Liver (tissue), 9 donors: Measurements from ENCODE around the gene ACSL4. TPM values are rescaled to one million over a fixed set of nuclear protein-coding genes. Genes with fewer than 3 reads are reported as not detected.

ENCODE experiments used
- DNase-seq: peaks from one replicate; pipeline ENCODE4 v3.0.0-alpha.2; 2017; ENCODE audit warnings: low spot score
- H3K27ac ChIP-seq, 2 donors: one replicate each; pipeline ENCODE4 v1.7.0; 2013; ENCODE audit warnings: inconsistent platforms in 2 of 2, low read length in 2 of 2, control low read depth in 1 of 2, low read depth in 1 of 2, mild to moderate bottlenecking in 1 of 2
- H3K27me3 ChIP-seq, 4 donors: one replicate each; pipeline versions ENCODE4 v1.6.1 to v1.7.0; 2013; ENCODE audit warnings: low read length in 3 of 4, inconsistent platforms in 1 of 4, mild to moderate bottlenecking in 1 of 4, moderate library complexity in 1 of 4; ENCODE audit not compliant: control insufficient read depth in 4 of 4, insufficient read depth in 4 of 4
- H3K36me3 ChIP-seq, 4 donors: one replicate each; pipeline versions ENCODE4 v1.6.1 to v1.7.0; 2013; ENCODE audit warnings: low read length in 3 of 4, mild to moderate bottlenecking in 3 of 4, low read depth in 1 of 4, moderate library complexity in 1 of 4; ENCODE audit not compliant: control insufficient read depth in 4 of 4, insufficient read depth in 3 of 4
- H3K4me1 ChIP-seq, 4 donors: one replicate each; pipeline versions ENCODE4 v1.6.1 to v1.7.0; 2013; ENCODE audit warnings: low read length in 3 of 4, mild to moderate bottlenecking in 3 of 4, moderate library complexity in 1 of 4; ENCODE audit not compliant: control insufficient read depth in 4 of 4, insufficient read depth in 4 of 4
- H3K4me3 ChIP-seq, 3 donors: one replicate each; pipeline versions ENCODE4 v1.6.1 to v1.7.0; 2013; ENCODE audit warnings: low read length in 3 of 3, control low read depth in 1 of 3, low read depth in 1 of 3, mild to moderate bottlenecking in 1 of 3
- H3K9ac ChIP-seq, 2 donors: one replicate each; pipeline ENCODE4 v1.7.0; 2013; ENCODE audit warnings: low read length in 2 of 2, mild to moderate bottlenecking in 2 of 2, moderate library complexity in 2 of 2, control low read depth in 1 of 2, low read depth in 1 of 2
- H3K9me3 ChIP-seq, 4 donors: one replicate each; pipeline versions ENCODE4 v1.6.1 to v1.7.0; 2013; ENCODE audit warnings: low read length in 3 of 4; ENCODE audit not compliant: control insufficient read depth in 4 of 4
- EGR1 ChIP-seq, 2 donors: IDR thresholded peaks; 2 replicates each; pipeline ENCODE4 v1.6.1; 2016 to 2018; ENCODE audit warnings: antibody characterized with exemption in 2 of 2, low read depth in 2 of 2
- FOXA1 ChIP-seq: IDR thresholded peaks from 2 replicates; pipeline ENCODE4 v1.6.1; 2016; ENCODE audit warnings: antibody characterized with exemption
- FOXA2 ChIP-seq: IDR thresholded peaks from 2 replicates; pipeline ENCODE4 v1.6.1; 2016; ENCODE audit warnings: antibody characterized with exemption
- GABPA ChIP-seq, 2 donors: IDR thresholded peaks in 1 of 2; conservative IDR thresholded peaks in 1 of 2; 2 replicates each; pipeline ENCODE4 v1.6.1; 2016; ENCODE audit warnings: antibody characterized with exemption in 2 of 2, mild to moderate bottlenecking in 1 of 2, moderate library complexity in 1 of 2
- HNF4G ChIP-seq: IDR thresholded peaks from 2 replicates; pipeline ENCODE4 v1.6.1; 2016; ENCODE audit warnings: antibody characterized with exemption
- JUND ChIP-seq, 2 donors: IDR thresholded peaks; 2 replicates each; pipeline ENCODE4 v1.6.1; 2016; ENCODE audit warnings: antibody characterized with exemption in 2 of 2
- NR2F2 ChIP-seq: IDR thresholded peaks from 2 replicates; pipeline ENCODE4 v1.6.1; 2016; ENCODE audit warnings: antibody characterized with exemption
- RAD21 ChIP-seq, 2 donors: IDR thresholded peaks; 2 replicates each; pipeline ENCODE4 v1.6.1; 2016; ENCODE audit warnings: antibody characterized with exemption in 2 of 2, mild to moderate bottlenecking in 2 of 2
- RXRA ChIP-seq, 2 donors: IDR thresholded peaks; 2 replicates each; pipeline ENCODE4 v1.6.1; 2017 to 2018; ENCODE audit warnings: antibody characterized with exemption in 2 of 2, mild to moderate bottlenecking in 1 of 2
- SP1 ChIP-seq: IDR thresholded peaks from 2 replicates; pipeline ENCODE4 v1.6.1; 2018; ENCODE audit warnings: antibody characterized with exemption, mild to moderate bottlenecking
- TAF1 ChIP-seq: conservative IDR thresholded peaks from 2 replicates; pipeline ENCODE4 v1.6.1; 2016; ENCODE audit warnings: antibody characterized with exemption, mild to moderate bottlenecking
- YY1 ChIP-seq: IDR thresholded peaks from 2 replicates; pipeline ENCODE4 v1.6.1; 2016; ENCODE audit warnings: antibody characterized with exemption, mild to moderate bottlenecking
- WGBS: extraction: QIAGEN DNeasy Blood & Tissue Kit; methylation state at CpG from one replicate; pipeline ENCODE4 v1.1.7; 2013; 5-methylcytosine and 5-hydroxymethylcytosine counted together
- polyA plus RNA-seq, 2 donors: library from polyadenylated mRNA; stranded (reverse) in 1 of 2; unstranded in 1 of 2; fragments of 200-250 nt in 1 of 2; fragments of >200 nt in 1 of 2; fragmentation: Nextera tagmentation in 1 of 2; extraction: Ambion mirVana in 1 of 2; gene quantifications; one replicate each; pipeline versions ENCODE4 v1.2.1 to v1.2.3, GENCODE V29; 2013 to 2015
- total RNA-seq, 2 donors: library from RNA; depleted of rRNA; stranded (reverse); fragments of >200 nt; gene quantifications; one replicate each; pipeline ENCODE4 v1.2.3, GENCODE V29; 2014
- TF ChIP-seq, protein P1 (sequence below): fragments of 150-350 bp; IDR thresholded peaks from 2 replicates; pipeline ENCODE4 v1.5.1; 2017; ENCODE audit warnings: improper control_type of control experiment, low read depth, low read length; ENCODE audit not compliant: missing input control
- TF ChIP-seq, protein P2 (sequence below): IDR thresholded peaks from 2 replicates; pipeline ENCODE4 v1.6.1; 2016; ENCODE audit warnings: antibody characterized with exemption, mild to moderate bottlenecking
- TF ChIP-seq, protein P3 (sequence below): IDR thresholded peaks from 2 replicates; pipeline ENCODE4 v1.6.1; 2016; ENCODE audit warnings: antibody characterized with exemption
- TF ChIP-seq, protein P4 (sequence below): IDR thresholded peaks from 2 replicates; pipeline ENCODE4 v1.6.1; 2016; ENCODE audit warnings: antibody characterized with exemption
- donor health status: healthy.
- donor health status: healthy.
- donor health status: healthy.
- donor health status: healthy.
- donor health status: healthy.

ACSL4 gene
- total and polyA plus RNA-seq, 4 donors: 5.3 to 928 (median 20.0) TPM

DNA sequence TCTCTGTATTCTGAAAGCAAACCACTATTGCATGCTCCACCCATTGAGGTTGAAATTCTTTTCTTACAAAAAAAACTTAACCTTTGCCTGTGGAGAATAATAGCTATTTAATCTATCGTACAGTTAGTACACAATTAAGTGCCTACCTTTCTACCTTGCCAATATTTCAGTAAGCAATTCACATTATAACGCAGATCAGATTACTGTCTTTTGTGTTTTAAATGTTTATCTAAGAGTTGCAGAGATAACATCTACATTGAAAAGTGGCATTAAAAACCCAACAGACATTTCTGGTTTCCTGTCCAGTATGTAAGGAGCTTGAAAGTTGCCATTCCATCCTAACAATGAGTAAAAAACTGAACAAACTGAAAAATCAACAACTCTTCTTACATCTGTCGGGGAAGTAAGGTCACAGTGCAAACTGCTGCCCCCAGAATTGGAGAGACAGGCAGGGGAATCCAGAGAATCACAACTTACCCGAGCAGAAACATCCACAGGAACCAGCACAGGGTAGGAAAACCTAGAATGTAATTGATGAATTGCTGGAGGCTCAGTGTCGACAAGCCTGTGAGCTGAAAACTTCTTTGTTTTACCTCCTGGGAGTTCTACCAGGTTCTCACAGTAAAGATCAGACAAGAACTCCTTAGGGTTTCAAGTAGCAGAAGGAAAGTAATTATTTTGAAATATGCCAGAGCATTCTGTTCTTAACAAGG lies 27.3 kb upstream of the ACSL4 start:
- no peaks in the 10 kb centered on the region for H3K36me3 ChIP-seq
- no peak for TF ChIP-seq TAF1
- TF ChIP-seq RAD21 (IDR thresholded peaks at IDR 0.05): no peak
- no peak for TF ChIP-seq NR2F2
- TF ChIP-seq SP1: no peak
- no peak for TF ChIP-seq FOXA1
- TF ChIP-seq FOXA2: no peak
- TF ChIP-seq, protein P1, sequence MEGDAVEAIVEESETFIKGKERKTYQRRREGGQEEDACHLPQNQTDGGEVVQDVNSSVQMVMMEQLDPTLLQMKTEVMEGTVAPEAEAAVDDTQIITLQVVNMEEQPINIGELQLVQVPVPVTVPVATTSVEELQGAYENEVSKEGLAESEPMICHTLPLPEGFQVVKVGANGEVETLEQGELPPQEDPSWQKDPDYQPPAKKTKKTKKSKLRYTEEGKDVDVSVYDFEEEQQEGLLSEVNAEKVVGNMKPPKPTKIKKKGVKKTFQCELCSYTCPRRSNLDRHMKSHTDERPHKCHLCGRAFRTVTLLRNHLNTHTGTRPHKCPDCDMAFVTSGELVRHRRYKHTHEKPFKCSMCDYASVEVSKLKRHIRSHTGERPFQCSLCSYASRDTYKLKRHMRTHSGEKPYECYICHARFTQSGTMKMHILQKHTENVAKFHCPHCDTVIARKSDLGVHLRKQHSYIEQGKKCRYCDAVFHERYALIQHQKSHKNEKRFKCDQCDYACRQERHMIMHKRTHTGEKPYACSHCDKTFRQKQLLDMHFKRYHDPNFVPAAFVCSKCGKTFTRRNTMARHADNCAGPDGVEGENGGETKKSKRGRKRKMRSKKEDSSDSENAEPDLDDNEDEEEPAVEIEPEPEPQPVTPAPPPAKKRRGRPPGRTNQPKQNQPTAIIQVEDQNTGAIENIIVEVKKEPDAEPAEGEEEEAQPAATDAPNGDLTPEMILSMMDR: no peak
- no peak for TF ChIP-seq RXRA (IDR thresholded peaks at IDR 0.05)
- TF ChIP-seq, protein P2, sequence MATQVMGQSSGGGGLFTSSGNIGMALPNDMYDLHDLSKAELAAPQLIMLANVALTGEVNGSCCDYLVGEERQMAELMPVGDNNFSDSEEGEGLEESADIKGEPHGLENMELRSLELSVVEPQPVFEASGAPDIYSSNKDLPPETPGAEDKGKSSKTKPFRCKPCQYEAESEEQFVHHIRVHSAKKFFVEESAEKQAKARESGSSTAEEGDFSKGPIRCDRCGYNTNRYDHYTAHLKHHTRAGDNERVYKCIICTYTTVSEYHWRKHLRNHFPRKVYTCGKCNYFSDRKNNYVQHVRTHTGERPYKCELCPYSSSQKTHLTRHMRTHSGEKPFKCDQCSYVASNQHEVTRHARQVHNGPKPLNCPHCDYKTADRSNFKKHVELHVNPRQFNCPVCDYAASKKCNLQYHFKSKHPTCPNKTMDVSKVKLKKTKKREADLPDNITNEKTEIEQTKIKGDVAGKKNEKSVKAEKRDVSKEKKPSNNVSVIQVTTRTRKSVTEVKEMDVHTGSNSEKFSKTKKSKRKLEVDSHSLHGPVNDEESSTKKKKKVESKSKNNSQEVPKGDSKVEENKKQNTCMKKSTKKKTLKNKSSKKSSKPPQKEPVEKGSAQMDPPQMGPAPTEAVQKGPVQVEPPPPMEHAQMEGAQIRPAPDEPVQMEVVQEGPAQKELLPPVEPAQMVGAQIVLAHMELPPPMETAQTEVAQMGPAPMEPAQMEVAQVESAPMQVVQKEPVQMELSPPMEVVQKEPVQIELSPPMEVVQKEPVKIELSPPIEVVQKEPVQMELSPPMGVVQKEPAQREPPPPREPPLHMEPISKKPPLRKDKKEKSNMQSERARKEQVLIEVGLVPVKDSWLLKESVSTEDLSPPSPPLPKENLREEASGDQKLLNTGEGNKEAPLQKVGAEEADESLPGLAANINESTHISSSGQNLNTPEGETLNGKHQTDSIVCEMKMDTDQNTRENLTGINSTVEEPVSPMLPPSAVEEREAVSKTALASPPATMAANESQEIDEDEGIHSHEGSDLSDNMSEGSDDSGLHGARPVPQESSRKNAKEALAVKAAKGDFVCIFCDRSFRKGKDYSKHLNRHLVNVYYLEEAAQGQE: no peak
- no peak for TF ChIP-seq YY1
- TF ChIP-seq GABPA (IDR thresholded peaks at IDR 0.05 in 1 of 2, conservative IDR thresholded peaks at IDR 0.05 in 1 of 2): no peak
- no peak for TF ChIP-seq JUND (IDR thresholded peaks at IDR 0.05)
- 70% methylated on average over 5 of the region's 5 CpGs for WGBS
- H3K27me3 ChIP-seq: no peaks in the 10 kb centered on the region
- no peak overlapping the region for H3K27ac ChIP-seq
- H3K9ac ChIP-seq: no peak overlapping the region
- no peaks in the 10 kb centered on the region for H3K4me1 ChIP-seq
- H3K4me3 ChIP-seq: no peak overlapping the region
- H3K9me3 ChIP-seq: peaks cover 0 to 6% (median 0%) of the 10 kb centered on the region in 4 donors
- no peak for DNase-seq

DNA sequence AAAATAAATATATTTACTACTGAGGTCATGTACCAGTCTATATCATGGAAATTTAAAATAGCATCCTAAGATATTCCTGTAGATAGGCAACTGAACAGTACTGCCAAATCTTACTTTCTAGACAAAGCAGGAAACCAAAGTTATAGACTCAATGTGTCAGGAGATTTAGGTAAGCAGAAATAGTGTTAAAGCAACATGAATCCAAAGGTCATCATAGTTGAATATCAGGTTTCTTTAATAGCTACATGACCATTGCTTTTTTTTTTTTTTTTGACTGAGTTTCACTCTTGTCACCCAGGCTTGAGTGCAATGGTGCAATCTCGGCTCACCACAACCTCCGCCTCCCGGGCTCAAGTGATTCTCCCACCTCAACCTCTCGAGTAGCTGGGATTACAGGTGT lies 20.2 kb upstream of the ACSL4 start:
- DNase-seq: no peak
- no peak overlapping the region for H3K9ac ChIP-seq

More for the DNA sequence above, 20.2 kb upstream of the ACSL4 start:
- Histone ChIP-seq H3K4me1 (no peaks in the 10 kb centered on the region), H3K9me3 (peaks cover 0 to 8% (median 0%) of the 10 kb centered on the region in 4 donors), H3K27ac (no peak overlapping the region), H3K4me3 (no peak overlapping the region), H3K36me3 (no peaks in the 10 kb centered on the region), H3K27me3 (no peaks in the 10 kb centered on the region)
- WGBS: 90% methylated on average over 4 of the region's 4 CpGs
- no peak for TF ChIP-seq FOXA2
- TF ChIP-seq EGR1 (IDR thresholded peaks at IDR 0.05; ENCODE audit: low read depth in 2 of 2): no peak
- TF ChIP-seq JUND (IDR thresholded peaks at IDR 0.05): no peak
- TF ChIP-seq GABPA (IDR thresholded peaks at IDR 0.05 in 1 of 2, conservative IDR thresholded peaks at IDR 0.05 in 1 of 2): no peak
- TF ChIP-seq, protein P3, sequence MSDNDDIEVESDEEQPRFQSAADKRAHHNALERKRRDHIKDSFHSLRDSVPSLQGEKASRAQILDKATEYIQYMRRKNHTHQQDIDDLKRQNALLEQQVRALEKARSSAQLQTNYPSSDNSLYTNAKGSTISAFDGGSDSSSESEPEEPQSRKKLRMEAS: no peak
- TF ChIP-seq, protein P2: no peak
- no peak for TF ChIP-seq NR2F2
- TF ChIP-seq HNF4G: no peak
- no peak for TF ChIP-seq YY1
- TF ChIP-seq FOXA1: no peak
- TF ChIP-seq SP1: no peak
- TF ChIP-seq, protein P4, sequence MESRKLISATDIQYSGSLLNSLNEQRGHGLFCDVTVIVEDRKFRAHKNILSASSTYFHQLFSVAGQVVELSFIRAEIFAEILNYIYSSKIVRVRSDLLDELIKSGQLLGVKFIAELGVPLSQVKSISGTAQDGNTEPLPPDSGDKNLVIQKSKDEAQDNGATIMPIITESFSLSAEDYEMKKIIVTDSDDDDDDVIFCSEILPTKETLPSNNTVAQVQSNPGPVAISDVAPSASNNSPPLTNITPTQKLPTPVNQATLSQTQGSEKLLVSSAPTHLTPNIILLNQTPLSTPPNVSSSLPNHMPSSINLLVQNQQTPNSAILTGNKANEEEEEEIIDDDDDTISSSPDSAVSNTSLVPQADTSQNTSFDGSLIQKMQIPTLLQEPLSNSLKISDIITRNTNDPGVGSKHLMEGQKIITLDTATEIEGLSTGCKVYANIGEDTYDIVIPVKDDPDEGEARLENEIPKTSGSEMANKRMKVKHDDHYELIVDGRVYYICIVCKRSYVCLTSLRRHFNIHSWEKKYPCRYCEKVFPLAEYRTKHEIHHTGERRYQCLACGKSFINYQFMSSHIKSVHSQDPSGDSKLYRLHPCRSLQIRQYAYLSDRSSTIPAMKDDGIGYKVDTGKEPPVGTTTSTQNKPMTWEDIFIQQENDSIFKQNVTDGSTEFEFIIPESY: no peak
- TF ChIP-seq TAF1: no peak
